Measurements from ENCODE around the gene DYNLL1.

GRCh38 chr12:120485961-120486881 lies 9.7 kb upstream of the DYNLL1 start:
- TF ChIP-seq RAD21 (IDR thresholded peaks at IDR 0.05): no peak
- TF ChIP-seq MAX (IDR thresholded peaks at IDR 0.05): no peak
- TF ChIP-seq JUND (IDR thresholded peaks at IDR 0.05): no peak
- no peak for TF ChIP-seq CTCF (IDR thresholded peaks at IDR 0.05; ENCODE audit: low read depth, low read length, missing input control)
- TF ChIP-seq GABPA (IDR thresholded peaks at IDR 0.05 in 1 of 2, conservative IDR thresholded peaks at IDR 0.05 in 1 of 2): no peak
- TF ChIP-seq YY1 (IDR thresholded peaks at IDR 0.05): no peak
- no peak for TF ChIP-seq REST (IDR thresholded peaks at IDR 0.05)
- no peak for TF ChIP-seq ATF3 (IDR thresholded peaks at IDR 0.05)
- no peak for TF ChIP-seq TAF1 (conservative IDR thresholded peaks at IDR 0.05)
- TF ChIP-seq SP1 (IDR thresholded peaks at IDR 0.05): no peak
- TF ChIP-seq EGR1 (IDR thresholded peaks at IDR 0.05; ENCODE audit: low read depth in 2 of 2): no peak
- TF ChIP-seq ZBTB33 (IDR thresholded peaks at IDR 0.05): no peak
- TF ChIP-seq FOXA2 (IDR thresholded peaks at IDR 0.05): no peak
- no peak for TF ChIP-seq FOXA1 (IDR thresholded peaks at IDR 0.05)

Data from liver (tissue), 3 donors.